ENCODE data around the gene KCNH3. TPM values are rescaled to one million over a fixed set of nuclear protein-coding genes. Genes with fewer than 3 reads are reported as not detected.

Gene KCNH3
- polyA plus RNA-seq, 1 donor (not counting 4 experiments of a cell fraction or from before 2014, with no cell fraction given): 0.08 TPM

GRCh38 chr12:49518914-49519573 lies 19.8 kb upstream of the KCNH3 start:
- no peaks in the 10 kb centered on the region for H3K79me2 ChIP-seq (ENCODE audit: control insufficient read depth, insufficient read depth, low read length)
- peak; percentile 87 for FAIRE-seq
- no peak overlapping the region for H2AFZ ChIP-seq (ENCODE audit: control insufficient read depth, low read length)
- peaks cover 9% of the 10 kb centered on the region for H3K4me1 ChIP-seq (ENCODE audit: control insufficient read depth, extremely low read depth, insufficient read depth, low read length)
- H3K4me3 ChIP-seq (ENCODE audit: control insufficient read depth in 2 of 3, extremely low read depth in 1 of 3, insufficient read depth in 2 of 3, low read depth in 1 of 3, low read length in 3 of 3): no peak overlapping the region
- DNase-seq (ENCODE audit: low read depth, low spot score): no peak
- H3K4me2 ChIP-seq (ENCODE audit: control insufficient read depth, extremely low read depth, insufficient read depth, low read depth, low read length): no peak overlapping the region
- dilution Hi-C loops (cut with MboI; ENCODE audit: extremely low pct_ligation_motif_present, low sequenced_read_pairs): no loop called here
- TF ChIP-seq, protein P1, sequence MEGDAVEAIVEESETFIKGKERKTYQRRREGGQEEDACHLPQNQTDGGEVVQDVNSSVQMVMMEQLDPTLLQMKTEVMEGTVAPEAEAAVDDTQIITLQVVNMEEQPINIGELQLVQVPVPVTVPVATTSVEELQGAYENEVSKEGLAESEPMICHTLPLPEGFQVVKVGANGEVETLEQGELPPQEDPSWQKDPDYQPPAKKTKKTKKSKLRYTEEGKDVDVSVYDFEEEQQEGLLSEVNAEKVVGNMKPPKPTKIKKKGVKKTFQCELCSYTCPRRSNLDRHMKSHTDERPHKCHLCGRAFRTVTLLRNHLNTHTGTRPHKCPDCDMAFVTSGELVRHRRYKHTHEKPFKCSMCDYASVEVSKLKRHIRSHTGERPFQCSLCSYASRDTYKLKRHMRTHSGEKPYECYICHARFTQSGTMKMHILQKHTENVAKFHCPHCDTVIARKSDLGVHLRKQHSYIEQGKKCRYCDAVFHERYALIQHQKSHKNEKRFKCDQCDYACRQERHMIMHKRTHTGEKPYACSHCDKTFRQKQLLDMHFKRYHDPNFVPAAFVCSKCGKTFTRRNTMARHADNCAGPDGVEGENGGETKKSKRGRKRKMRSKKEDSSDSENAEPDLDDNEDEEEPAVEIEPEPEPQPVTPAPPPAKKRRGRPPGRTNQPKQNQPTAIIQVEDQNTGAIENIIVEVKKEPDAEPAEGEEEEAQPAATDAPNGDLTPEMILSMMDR (optimal IDR thresholded peaks at IDR 0.05 in 1 of 3, IDR thresholded peaks at IDR 0.05 in 1 of 3, conservative IDR thresholded peaks at IDR 0.05 in 1 of 3; ENCODE audit: extremely low read depth in 1 of 3, insufficient read depth in 2 of 3, low read length in 3 of 3): no peak
- no peak for TF ChIP-seq EZH2 (IDR thresholded peaks at IDR 0.05; ENCODE audit: low read length)
- H3K27me3 ChIP-seq (ENCODE audit: control insufficient read depth, extremely low read depth, insufficient read depth, low read length): no peaks in the 10 kb centered on the region
- no peaks in the 10 kb centered on the region for H3K9me1 ChIP-seq (ENCODE audit: control insufficient read depth, extremely low read depth, insufficient read depth, low read length)
- H4K20me1 ChIP-seq (ENCODE audit: control insufficient read depth, extremely low read depth, insufficient read depth, low read length): no peaks in the 10 kb centered on the region
- H3K36me3 ChIP-seq (ENCODE audit: control insufficient read depth in 2 of 2, extremely low read depth in 1 of 2, insufficient read depth in 2 of 2, low read length in 2 of 2): peaks cover 10 to 11% of the 10 kb centered on the region in 2 experiments
- H3K27ac ChIP-seq (ENCODE audit: control insufficient read depth, insufficient read depth, low read length): no peak overlapping the region
- no peaks in the 10 kb centered on the region for H3K9me3 ChIP-seq (ENCODE audit: control insufficient read depth, low read depth, low read length)
- H3K9ac ChIP-seq (ENCODE audit: control insufficient read depth, extremely low read depth, insufficient read depth, low read length): no peak overlapping the region

DNA sequence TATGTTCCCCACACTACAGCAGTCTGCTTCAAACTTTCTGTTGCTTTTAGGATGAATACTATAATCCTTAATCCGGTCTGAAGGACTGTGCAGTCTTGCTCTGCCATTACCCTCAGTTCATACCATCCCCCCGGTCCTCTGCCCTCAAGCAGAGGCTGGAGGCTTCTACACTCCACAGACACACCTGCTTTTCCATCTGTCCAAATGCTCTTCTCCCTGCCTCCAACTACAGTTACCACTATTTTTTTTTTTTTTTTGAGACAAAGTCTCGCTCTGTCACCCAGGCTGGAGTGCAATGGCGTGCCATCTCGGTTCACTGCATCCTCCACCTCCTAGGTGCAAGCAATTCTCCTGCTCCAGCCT lies 19.3 kb upstream of the KCNH3 start:
- Histone ChIP-seq H3K9me1 (ENCODE audit: control insufficient read depth, extremely low read depth, insufficient read depth, low read length) (no peaks in the 10 kb centered on the region), H3K79me2 (ENCODE audit: control insufficient read depth, insufficient read depth, low read length) (no peaks in the 10 kb centered on the region), H3K27ac (ENCODE audit: control insufficient read depth, insufficient read depth, low read length) (no peak overlapping the region), H3K4me2 (ENCODE audit: control insufficient read depth, extremely low read depth, insufficient read depth, low read depth, low read length) (no peak overlapping the region), H3K4me3 (ENCODE audit: control insufficient read depth in 2 of 3, extremely low read depth in 1 of 3, insufficient read depth in 2 of 3, low read depth in 1 of 3, low read length in 3 of 3) (no peak overlapping the region), H3K9me3 (ENCODE audit: control insufficient read depth, low read depth, low read length) (no peaks in the 10 kb centered on the region), H4K20me1 (ENCODE audit: control insufficient read depth, extremely low read depth, insufficient read depth, low read length) (no peaks in the 10 kb centered on the region), H3K36me3 (ENCODE audit: control insufficient read depth in 2 of 2, extremely low read depth in 1 of 2, insufficient read depth in 2 of 2, low read length in 2 of 2) (peaks cover 11 to 12% of the 10 kb centered on the region in 2 experiments), H3K4me1 (ENCODE audit: control insufficient read depth, extremely low read depth, insufficient read depth, low read length) (peaks cover 9% of the 10 kb centered on the region), H3K27me3 (ENCODE audit: control insufficient read depth, extremely low read depth, insufficient read depth, low read length) (no peaks in the 10 kb centered on the region), H3K9ac (ENCODE audit: control insufficient read depth, extremely low read depth, insufficient read depth, low read length) (no peak overlapping the region), H2AFZ (ENCODE audit: control insufficient read depth, low read length) (no peak overlapping the region)
- FAIRE-seq (no peak), DNase-seq (ENCODE audit: low read depth, low spot score) (no peak)
- dilution Hi-C loops (cut with MboI; ENCODE audit: extremely low pct_ligation_motif_present, low sequenced_read_pairs): no loop called here
- TF ChIP-seq, protein P1 (optimal IDR thresholded peaks at IDR 0.05 in 1 of 3, IDR thresholded peaks at IDR 0.05 in 1 of 3, conservative IDR thresholded peaks at IDR 0.05 in 1 of 3; ENCODE audit: extremely low read depth in 1 of 3, insufficient read depth in 2 of 3, low read length in 3 of 3): no peak
- TF ChIP-seq EZH2 (IDR thresholded peaks at IDR 0.05; ENCODE audit: low read length): no peak
